Fibroblast of gingiva (primary cell): ENCODE measurements around the gene CDKL1.
"Not testable (repeated sequence)": the region's sequence is repeated elsewhere in the genome, so short reads cannot be mapped to it uniquely, and the experiment has no call there.

Experiments used
- DNase-seq: peaks from one replicate; pipeline ENCODE4 v3.0.0-alpha.2; 2011; ENCODE audit warnings: low read depth

The CDKL1 gene

DNA sequence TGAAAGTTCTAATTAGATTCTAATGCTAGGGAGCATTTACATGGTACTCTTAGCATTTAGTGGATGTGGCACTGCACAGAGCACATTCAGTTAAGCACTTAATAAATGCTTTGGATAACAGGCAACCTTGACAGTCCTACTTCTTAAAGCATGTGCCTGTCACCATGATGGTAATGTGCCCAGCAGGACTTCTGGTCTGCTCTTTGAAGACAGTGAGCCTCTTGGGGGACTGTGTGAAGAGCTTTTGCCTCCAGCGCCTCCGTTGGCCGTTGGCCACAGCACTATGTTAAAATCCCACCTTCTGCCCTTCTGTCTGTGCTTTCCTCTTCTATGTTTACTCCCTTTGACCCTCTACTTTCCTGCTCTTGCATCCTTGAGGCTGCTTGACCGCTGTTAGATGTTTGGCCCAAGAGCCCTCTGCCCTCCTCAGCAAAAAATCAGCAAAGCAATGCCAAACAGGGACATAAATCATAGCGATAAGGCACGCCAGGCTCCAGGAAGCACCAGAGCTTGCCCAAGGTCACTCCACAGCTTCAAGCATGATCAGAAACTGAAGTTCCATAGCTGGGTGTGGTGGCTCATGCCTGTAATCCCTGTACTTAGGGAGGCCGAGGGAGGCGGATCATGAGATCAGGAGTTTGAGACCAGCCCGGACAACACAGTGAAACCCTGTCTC is 8.3 kb downstream of the CDKL1 start:
- DNase-seq: no peak

DNA sequence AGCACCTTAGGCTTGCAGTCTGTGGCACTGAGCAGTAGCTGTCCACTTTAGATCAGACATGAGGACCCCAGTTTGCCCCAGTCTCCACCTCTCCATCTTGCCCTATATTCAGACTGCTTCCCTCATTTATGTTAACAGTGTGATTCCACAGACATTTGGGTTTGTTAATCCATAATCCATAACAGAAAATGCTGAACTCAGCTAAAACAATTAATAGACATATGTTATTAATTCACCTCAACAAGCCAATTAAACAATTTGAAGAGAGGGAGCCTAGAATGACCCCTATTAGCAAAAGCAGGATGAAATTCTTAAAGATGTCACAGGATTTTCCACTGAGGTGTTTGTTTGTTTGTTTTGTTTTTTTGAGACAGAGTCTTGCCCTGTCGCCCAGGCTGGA is 9.1 kb downstream of the CDKL1 start:
- no peak for DNase-seq

DNA sequence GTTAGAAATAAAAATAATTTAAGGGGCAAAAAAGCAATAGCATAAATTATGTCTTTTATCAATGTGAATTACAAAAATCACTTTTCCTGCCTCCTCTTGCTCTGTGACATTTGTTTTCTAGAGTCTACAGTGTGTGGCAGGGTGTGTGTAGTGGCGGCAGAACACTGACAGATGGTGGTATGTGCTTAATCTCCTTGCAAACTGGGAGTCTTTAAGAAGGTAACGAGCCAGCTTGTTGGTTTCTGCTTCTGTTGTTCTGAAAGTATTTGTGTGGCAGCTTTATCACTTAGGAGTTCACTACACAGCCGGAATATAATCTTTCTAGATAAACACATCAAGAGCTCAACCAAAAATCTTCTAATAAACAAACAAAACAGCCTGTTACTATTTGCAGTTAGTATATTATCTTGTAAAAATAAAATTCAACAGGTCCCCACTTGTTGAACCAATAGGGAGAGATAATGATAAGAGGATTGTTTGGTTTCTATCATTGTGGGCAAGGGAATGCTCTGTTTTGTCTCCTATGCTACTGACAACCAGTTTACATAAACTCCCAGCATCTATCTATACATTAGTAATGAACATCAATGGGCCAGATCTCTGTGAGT is 13.0 kb downstream of the CDKL1 start:
- no peak for DNase-seq

GRCh38 chr14:50381823-50382287 is 14.8 kb downstream of the CDKL1 start:
- no peak for DNase-seq

GRCh38 chr14:50381008-50381407 is 15.7 kb downstream of the CDKL1 start:
- DNase-seq: no peak

GRCh38 chr14:50380455-50380854 is 16.2 kb downstream of the CDKL1 start:
- no peak for DNase-seq

DNA sequence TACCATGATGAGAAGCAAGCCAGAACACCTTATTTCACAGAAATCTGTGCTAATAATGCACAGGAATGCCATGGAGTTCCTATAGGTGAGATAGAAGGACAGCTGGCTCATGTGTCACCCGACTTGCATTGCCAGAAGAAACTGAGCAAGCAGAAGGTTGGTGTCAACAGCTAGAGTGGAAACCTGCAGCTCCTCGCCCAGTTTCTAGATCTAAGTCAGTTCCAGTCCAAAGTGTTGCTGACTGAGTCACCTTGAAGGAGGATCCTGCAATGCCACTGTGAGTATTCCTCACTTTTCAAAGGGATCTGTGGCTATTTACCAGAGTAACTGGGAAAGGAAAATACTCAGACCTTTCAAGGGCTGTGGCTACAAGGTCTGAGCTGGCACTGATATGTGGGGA is 17.1 kb downstream of the CDKL1 start:
- DNase-seq: no peak

DNA sequence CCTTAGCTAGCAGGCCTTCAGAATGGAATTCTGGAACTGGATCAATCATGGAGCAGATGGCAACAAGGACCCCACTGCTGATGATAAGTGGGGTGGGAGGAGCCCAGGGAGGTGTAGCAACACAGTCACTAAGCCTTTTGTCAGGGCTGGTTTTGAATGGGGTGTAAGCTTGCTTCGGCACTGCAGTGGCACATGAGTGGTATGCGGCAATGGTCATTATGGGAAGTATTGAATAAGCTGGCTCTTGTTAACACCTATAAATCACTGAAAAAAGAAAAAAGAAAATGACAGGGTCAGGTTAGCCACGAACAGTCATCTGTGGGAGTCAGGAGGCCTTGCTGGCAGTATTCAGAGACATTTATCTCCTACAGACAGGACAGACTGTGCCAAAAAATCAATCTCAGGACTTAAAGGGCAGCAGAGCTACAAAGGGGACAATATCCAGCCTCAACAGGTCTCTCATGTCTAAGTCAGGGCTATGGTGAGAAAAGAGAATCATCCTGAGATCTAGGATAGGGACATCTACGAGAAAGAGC is 19.1 kb downstream of the CDKL1 start:
- no peak for DNase-seq

- no peak for DNase-seq
Observed at GRCh38 chr14:50375760-50376159, 20.9 kb downstream of the CDKL1 start.

DNA sequence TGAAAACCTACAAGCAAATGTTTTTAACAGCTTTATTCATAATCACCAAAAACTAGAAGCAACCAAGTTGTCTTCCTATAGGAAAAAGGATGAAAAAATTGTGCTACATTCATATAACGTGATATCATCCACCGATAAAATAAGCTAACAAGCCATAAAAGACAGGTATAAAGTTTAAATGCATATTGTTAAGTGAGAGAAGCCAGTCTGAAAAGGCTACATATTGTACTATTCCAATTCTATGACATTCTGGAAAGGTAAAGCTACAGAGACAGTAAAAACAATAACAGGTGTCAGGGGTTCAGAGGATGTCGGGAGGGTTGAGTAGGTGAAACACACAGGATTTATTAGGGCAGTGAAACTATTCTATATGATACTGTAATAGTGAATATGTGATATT is 22.7 kb downstream of the CDKL1 start:
- DNase-seq: no peak

DNA sequence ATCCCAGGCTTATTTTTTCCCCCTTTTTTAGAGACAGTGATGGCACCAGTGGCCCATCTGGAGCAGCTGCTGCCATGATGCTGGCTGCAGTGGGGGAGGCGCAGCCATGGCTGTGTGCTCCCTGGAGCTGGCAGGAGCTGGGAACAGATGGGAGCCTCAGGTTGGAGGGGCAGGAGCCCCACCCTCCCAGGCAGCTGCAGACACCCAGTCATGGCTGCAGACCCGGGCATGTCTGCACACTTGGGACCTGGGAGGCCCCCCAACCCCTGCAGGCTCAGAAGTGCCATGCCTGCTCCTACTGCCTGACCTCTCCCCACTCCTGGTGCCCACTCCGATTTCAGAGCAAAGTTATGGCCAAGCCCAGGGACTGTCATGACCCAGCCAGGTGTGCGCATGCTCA is 25.1 kb downstream of the CDKL1 start:
- no peak for DNase-seq

- no peak for DNase-seq
Observed at GRCh38 chr14:50366589-50366988, 30.1 kb downstream of the CDKL1 start.

GRCh38 chr14:50366115-50366514 is 30.6 kb downstream of the CDKL1 start:
- no peak for DNase-seq

DNA sequence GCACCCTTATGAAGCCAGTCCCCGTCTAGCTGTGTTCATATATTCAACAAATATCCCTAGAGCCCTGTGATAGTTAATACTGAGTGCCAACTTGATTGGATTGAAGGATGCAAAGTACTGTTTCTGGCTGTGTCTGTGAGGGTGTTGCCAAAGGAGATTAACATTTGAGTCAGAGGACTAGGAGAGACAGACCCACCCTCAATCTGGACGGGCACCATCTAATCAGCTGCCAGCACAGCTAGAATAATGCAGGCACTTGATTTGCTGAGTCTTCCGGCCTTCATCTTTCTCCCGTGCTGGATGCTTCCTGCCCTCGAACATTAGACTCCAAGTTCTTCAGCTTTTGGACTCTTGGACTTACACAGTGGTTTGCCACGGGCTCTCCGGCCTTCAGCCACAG is 31.1 kb downstream of the CDKL1 start:
- not testable (repeated sequence) for DNase-seq

DNA sequence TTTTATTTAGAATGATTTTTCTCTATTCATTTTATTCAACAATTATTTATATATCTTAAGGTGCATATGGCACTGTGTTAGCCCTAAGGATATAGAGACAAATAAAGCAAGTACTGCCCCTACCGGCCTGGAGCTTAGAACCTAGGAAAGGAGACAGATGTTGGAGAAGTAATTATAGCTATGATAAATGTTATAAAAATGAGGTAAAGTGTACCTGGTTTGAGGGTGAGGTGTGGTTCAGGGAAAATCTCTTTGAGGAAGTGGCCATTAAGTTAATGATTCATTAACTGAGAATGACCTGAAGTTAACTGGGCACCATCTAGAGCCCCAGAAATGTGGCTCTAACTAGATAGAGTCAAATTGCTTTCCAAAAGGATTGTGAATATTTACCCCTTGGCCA is 31.9 kb downstream of the CDKL1 start:
- DNase-seq: no peak

DNA sequence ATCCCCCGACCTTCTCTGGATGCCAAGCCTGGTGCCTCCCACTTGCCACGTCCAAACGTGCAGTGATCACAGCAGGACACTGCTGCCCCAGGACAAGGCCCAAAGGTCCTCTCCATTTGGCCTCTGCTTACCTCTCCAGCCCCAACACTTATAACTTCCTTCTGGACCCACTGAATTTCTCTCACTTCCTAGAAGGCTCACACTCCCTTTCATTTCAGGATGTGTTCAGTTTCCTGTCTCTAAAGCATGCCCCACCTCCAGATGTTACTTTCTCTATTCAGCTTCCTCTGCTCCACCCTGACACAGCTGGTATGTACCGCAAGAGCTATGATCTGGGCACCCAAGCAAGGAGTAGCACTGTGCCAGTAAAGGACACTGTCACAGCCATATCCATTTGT is 33.0 kb downstream of the CDKL1 start:
- peak; percentile 35 for DNase-seq

DNA sequence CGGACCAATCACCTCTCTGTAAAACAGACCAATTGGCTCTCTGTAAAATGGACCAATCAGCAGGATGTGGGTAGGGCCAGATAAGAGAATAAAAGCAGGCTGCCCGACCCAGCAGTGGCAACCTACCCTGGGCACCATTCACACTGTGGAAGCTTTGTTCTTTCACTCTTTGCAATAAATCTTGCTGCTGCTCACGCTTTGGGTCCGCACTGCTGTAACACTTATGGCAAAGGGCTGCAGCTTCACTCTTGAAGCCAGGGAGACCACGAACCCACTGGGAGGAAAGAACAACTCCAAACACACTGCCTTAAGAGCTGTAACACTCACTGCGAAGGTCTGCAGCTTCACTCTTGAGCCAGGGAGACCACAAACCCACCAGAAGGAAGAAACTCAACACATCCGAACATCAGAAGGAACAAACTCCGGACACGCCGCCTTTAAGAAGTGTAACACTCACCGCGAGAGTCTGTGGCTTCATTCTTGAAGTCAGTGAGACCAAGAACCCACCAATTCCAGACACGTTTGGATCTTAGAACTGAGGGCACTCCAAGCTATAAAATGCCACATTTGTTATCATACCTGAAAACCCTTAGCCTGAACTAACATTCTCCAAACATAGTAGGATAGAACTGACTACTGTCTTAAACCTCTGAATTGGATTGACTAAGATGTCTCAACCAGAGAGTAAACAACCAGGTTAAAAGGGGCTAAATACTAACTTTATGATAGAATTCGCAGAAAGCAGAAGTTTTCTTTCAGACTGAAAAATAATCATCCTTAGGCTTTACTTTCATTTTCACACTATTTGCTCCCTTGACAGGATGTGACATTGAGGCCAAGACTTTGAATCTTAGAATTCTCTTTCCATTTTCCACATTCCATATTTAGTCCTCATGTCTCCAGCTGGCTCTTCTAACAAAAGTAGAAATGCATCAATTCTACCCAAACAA is 33.6 kb downstream of the CDKL1 start:
- DNase-seq: no peak

DNA sequence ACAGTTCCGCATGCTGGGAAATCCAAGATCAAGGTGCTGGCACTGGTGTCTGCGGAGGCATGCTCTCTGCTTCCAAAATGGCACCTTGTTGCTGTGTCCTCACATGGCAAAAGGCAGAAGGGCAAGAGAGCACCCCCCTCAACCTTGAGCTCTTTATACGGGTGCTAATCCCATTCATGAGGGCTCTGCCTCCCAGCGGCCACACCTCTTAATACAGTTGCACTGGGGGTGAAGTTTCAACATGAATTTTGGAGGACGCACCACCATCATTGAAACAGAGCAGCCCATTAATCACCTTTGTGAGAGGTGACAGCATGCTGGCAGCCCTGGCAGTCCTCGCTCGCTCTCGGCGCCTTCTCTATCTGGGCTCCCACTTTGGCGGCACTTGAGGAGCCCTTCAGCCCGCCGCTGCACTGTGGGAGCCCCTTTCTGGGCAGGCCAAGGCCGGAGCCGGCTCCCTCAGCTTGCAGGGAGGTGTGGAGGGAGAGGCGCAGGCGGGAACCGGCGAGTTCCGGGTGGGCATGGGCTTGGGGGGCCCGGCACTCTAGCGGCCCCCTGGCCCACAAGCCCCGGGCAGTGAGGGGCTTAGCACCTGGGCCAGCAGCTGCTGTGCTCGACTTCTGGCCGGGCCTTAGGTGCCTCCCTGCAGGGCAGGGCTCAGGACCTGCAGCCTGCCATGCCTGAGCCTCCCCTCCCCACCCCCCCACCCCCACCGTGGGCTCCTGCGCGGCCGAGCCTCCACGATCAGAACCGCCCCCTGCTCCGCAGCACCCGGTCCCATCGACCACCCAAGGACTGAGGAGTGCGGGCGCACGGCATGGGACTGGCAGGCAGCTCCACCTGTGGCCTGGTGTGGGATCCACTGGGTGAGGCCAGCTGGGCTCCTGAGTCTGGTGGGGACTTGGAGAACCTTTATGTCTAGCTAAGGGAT is 34.9 kb downstream of the CDKL1 start:
- not testable (repeated sequence) for DNase-seq

DNA sequence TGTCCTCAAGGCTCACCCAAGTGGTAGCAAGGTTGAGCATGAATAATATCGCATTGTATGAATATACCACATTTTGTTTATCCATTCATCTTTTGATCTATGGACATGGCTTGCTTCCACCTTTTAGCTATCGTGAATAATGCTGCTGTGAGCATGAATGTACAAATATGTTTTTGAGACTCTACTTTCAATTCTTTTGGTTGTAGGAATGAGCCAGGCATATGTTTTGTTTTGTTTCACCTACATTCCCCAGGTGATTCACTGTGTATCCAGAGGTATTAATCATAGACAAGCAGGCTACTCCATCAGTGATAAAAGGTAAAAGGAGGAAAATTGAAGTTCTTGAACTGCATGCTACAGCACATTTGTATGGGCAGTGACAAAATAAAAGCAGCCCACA is 35.8 kb downstream of the CDKL1 start:
- no peak for DNase-seq

DNA sequence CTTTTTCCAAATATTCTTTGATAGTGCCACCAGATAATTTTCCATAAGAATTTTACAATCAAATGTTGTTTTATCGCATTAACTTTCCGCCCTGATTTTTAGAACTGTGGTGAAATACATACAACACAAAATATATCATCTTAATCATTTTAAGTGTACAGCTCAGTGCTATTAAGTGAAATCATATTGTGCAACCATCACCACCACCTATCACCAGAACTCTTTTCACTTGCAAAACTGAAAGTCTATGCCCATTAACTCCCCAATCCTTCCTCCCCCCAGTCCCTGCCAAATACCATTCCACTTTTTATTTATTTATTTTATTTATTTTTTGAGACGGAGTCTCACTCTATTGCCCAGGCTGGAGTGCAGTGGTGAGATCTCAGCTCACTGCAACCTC is 36.6 kb downstream of the CDKL1 start:
- no peak for DNase-seq

DNA sequence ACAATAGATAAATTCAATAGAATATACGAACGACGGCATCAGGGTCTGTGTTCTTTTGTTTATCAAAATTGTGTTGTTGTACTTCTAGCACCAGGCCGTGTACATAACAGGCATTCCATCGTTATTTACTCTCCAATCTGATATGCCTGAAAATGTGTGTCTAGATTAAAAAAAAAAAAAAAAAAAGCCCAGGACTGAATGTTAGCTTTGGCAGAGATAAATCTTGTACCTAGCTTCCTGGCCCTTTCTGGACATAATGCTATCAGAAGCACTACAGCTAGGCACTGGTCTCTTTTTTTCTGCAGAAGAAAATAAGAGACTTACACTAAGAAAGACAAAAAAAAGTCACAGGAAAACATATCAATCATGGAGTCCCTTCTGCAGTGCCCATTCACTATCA is 37.0 kb downstream of the CDKL1 start:
- no peak for DNase-seq
